Neural progenitor cell (in vitro differentiated cells): Measurements from ENCODE around the gene MEST. TPM values are rescaled to one million over a fixed set of nuclear protein-coding genes. Genes with fewer than 3 reads are reported as not detected.
"Not testable (repeated sequence)": the region's sequence is repeated elsewhere in the genome, so short reads cannot be mapped to it uniquely, and the experiment has no call there.

Experiments used
- DNase-seq: peaks from one replicate; pipeline ENCODE4 v3.0.0-alpha.2; 2016; ENCODE audit warnings: low spot score
- H2AFZ ChIP-seq: fragments of 200-600 bp; sonication (generic); replicated peaks from 2 replicates; pipeline ENCODE4 v1.6.1; 2016; ENCODE audit warnings: antibody characterized with exemption
- H3F3A ChIP-seq: fragments of 200-600 bp; sonication (generic); 2 replicates; pipeline ENCODE4 v1.6.1; 2016; ENCODE audit warnings: antibody characterized with exemption, low read depth
- H3K27ac ChIP-seq: fragments of 200-600 bp; sonication (generic); 2 replicates; pipeline ENCODE4 v1.5.1; 2016; ENCODE audit warnings: mild to moderate bottlenecking
- H3K27me3 ChIP-seq: fragments of 200-600 bp; sonication (generic); 2 replicates; pipeline ENCODE4 v1.6.1; 2016; ENCODE audit warnings: mild to moderate bottlenecking, moderate library complexity
- H3K36me3 ChIP-seq: fragments of 200-600 bp; sonication (generic); 2 replicates; pipeline ENCODE4 v1.5.1; 2016
- H3K4me1 ChIP-seq: fragments of 200-600 bp; sonication (generic); 2 replicates; pipeline ENCODE4 v1.6.1; 2016; ENCODE audit warnings: mixed run types
- H3K4me2 ChIP-seq: fragments of 200-600 bp; sonication (generic); 2 replicates; pipeline ENCODE4 v1.6.1; 2016
- H3K4me3 ChIP-seq: fragments of 200-600 bp; sonication (generic); 2 replicates; pipeline ENCODE4 v1.5.1; 2016
- H3K79me2 ChIP-seq: fragments of 200-600 bp; sonication (generic); 2 replicates; pipeline ENCODE4 v1.6.1; 2016; ENCODE audit warnings: low read depth
- H3K9ac ChIP-seq: fragments of 200-600 bp; sonication (generic); 2 replicates; pipeline ENCODE4 v1.6.1; 2016
- H3K9me3 ChIP-seq: fragments of 200-600 bp; sonication (generic); 2 replicates; pipeline ENCODE4 v1.5.1; 2016; ENCODE audit warnings: low read depth
- H4K20me1 ChIP-seq: fragments of 200-600 bp; sonication (generic); 2 replicates; pipeline ENCODE4 v1.6.1; 2016; ENCODE audit warnings: low read depth
- H3K27ac Mint-ChIP-seq: 3 replicates; pipeline ENCODE4 v1.8.0; 2021; ENCODE audit warnings: mixed read lengths
- H3K27me3 Mint-ChIP-seq: 2 replicates; pipeline ENCODE4 v1.8.0; 2022; ENCODE audit warnings: low read depth, mild to moderate bottlenecking, inconsistent platforms, moderate library complexity, mixed read lengths; ENCODE audit not compliant: insufficient read depth
- H3K36me3 Mint-ChIP-seq: 3 replicates; pipeline ENCODE4 v1.8.0; 2021; ENCODE audit warnings: mixed read lengths
- H3K4me1 Mint-ChIP-seq: 3 replicates; pipeline ENCODE4 v1.8.0; 2021; ENCODE audit warnings: mixed read lengths
- H3K4me3 Mint-ChIP-seq: 3 replicates; pipeline ENCODE4 v1.8.0; 2021; ENCODE audit warnings: mild to moderate bottlenecking, moderate library complexity, mixed read lengths
- H3K9me3 Mint-ChIP-seq: 3 replicates; pipeline ENCODE4 v1.8.0; 2020; ENCODE audit warnings: mixed read lengths
- CTCF ChIP-seq: fragments of 200-600 bp; sonication (generic); IDR thresholded peaks from 2 replicates; pipeline ENCODE4 v1.5.1; 2017; ENCODE audit warnings: antibody characterized with exemption, mild to moderate bottlenecking
- EZH2 ChIP-seq: fragments of 200-600 bp; sonication (generic); IDR thresholded peaks from 2 replicates; pipeline ENCODE4 v1.6.1; 2017; ENCODE audit warnings: antibody characterized with exemption, mild to moderate bottlenecking, moderate library complexity
- EZH2phosphoT487 ChIP-seq: fragments of 200-600 bp; sonication (generic); IDR thresholded peaks from 2 replicates; pipeline ENCODE4 v1.6.1; 2017; ENCODE audit warnings: antibody characterized with exemption
- total RNA-seq: library from RNA; depleted of rRNA; stranded (reverse); fragments of >200 nt; gene quantifications from 2 replicates; pipeline ENCODE4 v1.2.3, GENCODE V29; 2015; ENCODE audit warnings: low replicate concordance

MEST gene
- total RNA-seq, 1 donor from 2014 or later = 431 TPM

- peaks cover 3% of the 10 kb centered on the region for H4K20me1 ChIP-seq
- TF ChIP-seq EZH2 = no peak
- TF ChIP-seq CTCF = no peak
- TF ChIP-seq EZH2phosphoT487 = no peak
- H3F3A ChIP-seq = no peaks in the 10 kb centered on the region
- H3K27ac Mint-ChIP-seq = no peak overlapping the region
- no peaks in the 10 kb centered on the region for H3K9me3 Mint-ChIP-seq
- H3K27ac ChIP-seq = no peak overlapping the region
- H3K79me2 ChIP-seq = no peaks in the 10 kb centered on the region
- no peaks in the 10 kb centered on the region for H3K27me3 Mint-ChIP-seq
- H3K4me1 Mint-ChIP-seq = no peaks in the 10 kb centered on the region
- DNase-seq = peak; percentile 1
- H2AFZ ChIP-seq = no peak overlapping the region
- no peaks in the 10 kb centered on the region for H3K9me3 ChIP-seq
- H3K27me3 ChIP-seq = no peaks in the 10 kb centered on the region
- H3K4me2 ChIP-seq = no peak overlapping the region
- H3K36me3 ChIP-seq = no peaks in the 10 kb centered on the region
- H3K4me3 Mint-ChIP-seq = no peak overlapping the region
- H3K36me3 Mint-ChIP-seq = no peaks in the 10 kb centered on the region
- H3K4me3 ChIP-seq = no peak overlapping the region
- H3K9ac ChIP-seq = no peak overlapping the region
- H3K4me1 ChIP-seq = no peaks in the 10 kb centered on the region
These were observed 29.5 kb downstream of the MEST start for GRCh38 chr7:130521258-130521951.

- H3K9me3 ChIP-seq, H3K4me3 Mint-ChIP-seq, H3K27ac ChIP-seq, H3K27me3 Mint-ChIP-seq, H4K20me1 ChIP-seq, H3K79me2 ChIP-seq, H3K27ac Mint-ChIP-seq, DNase-seq, H3K4me1 Mint-ChIP-seq, H2AFZ ChIP-seq, H3K9ac ChIP-seq, H3K4me2 ChIP-seq, H3K36me3 ChIP-seq, H3K4me1 ChIP-seq, H3K4me3 ChIP-seq, H3K36me3 Mint-ChIP-seq, H3F3A ChIP-seq, H3K9me3 Mint-ChIP-seq, H3K27me3 ChIP-seq: not testable (repeated sequence)
These were observed 31.7 kb downstream of the MEST start for GRCh38 chr7:130523519-130524125.

GRCh38 chr7:130524628-130525027 lies 32.7 kb downstream of the MEST start:
- H3F3A ChIP-seq = no peaks in the 10 kb centered on the region
- H3K4me1 Mint-ChIP-seq = no peaks in the 10 kb centered on the region
- H3K9me3 ChIP-seq = no peaks in the 10 kb centered on the region
- H3K27ac ChIP-seq = no peak overlapping the region
- no peaks in the 10 kb centered on the region for H4K20me1 ChIP-seq
- no peaks in the 10 kb centered on the region for H3K9me3 Mint-ChIP-seq
- no peak overlapping the region for H3K4me3 ChIP-seq
- no peak overlapping the region for H3K4me2 ChIP-seq
- no peak overlapping the region for H3K9ac ChIP-seq
- no peak overlapping the region for H3K27ac Mint-ChIP-seq
- no peaks in the 10 kb centered on the region for H3K4me1 ChIP-seq
- no peaks in the 10 kb centered on the region for H3K36me3 ChIP-seq
- H3K36me3 Mint-ChIP-seq = peaks cover 8% of the 10 kb centered on the region
- no peaks in the 10 kb centered on the region for H3K27me3 ChIP-seq
- H3K79me2 ChIP-seq = no peaks in the 10 kb centered on the region
- no peak overlapping the region for H2AFZ ChIP-seq
- H3K4me3 Mint-ChIP-seq = no peak overlapping the region
- no peak for TF ChIP-seq EZH2
- no peak for TF ChIP-seq EZH2phosphoT487
- TF ChIP-seq CTCF = no peak
- H3K27me3 Mint-ChIP-seq = peaks cover 5% of the 10 kb centered on the region
- DNase-seq = no peak

- not testable (repeated sequence) for H2AFZ ChIP-seq, H3K27ac Mint-ChIP-seq, DNase-seq, H3K27me3 ChIP-seq, H3K4me2 ChIP-seq, H4K20me1 ChIP-seq, H3K79me2 ChIP-seq, H3K9me3 Mint-ChIP-seq, H3K4me3 ChIP-seq, H3K27me3 Mint-ChIP-seq, H3F3A ChIP-seq, H3K9ac ChIP-seq, H3K27ac ChIP-seq, H3K4me1 ChIP-seq, H3K4me1 Mint-ChIP-seq, H3K4me3 Mint-ChIP-seq, H3K36me3 ChIP-seq, H3K9me3 ChIP-seq
- peaks cover 22% of the 10 kb centered on the region for H3K36me3 Mint-ChIP-seq
These were observed 36.0 kb downstream of the MEST start for GRCh38 chr7:130527752-130528355.
